Cardiac atrium fibroblast (primary cell): Measurements from ENCODE around the gene PTPDC1. TPM values are rescaled to one million over a fixed set of nuclear protein-coding genes. Genes with fewer than 3 reads are reported as not detected.

Source experiments
- total RNA-seq: library from RNA; depleted of rRNA; stranded (reverse); fragments of >200 nt; gene quantifications from 2 replicates; pipeline ENCODE4 v1.2.3, GENCODE V29; 2015

The PTPDC1 gene, protein sequence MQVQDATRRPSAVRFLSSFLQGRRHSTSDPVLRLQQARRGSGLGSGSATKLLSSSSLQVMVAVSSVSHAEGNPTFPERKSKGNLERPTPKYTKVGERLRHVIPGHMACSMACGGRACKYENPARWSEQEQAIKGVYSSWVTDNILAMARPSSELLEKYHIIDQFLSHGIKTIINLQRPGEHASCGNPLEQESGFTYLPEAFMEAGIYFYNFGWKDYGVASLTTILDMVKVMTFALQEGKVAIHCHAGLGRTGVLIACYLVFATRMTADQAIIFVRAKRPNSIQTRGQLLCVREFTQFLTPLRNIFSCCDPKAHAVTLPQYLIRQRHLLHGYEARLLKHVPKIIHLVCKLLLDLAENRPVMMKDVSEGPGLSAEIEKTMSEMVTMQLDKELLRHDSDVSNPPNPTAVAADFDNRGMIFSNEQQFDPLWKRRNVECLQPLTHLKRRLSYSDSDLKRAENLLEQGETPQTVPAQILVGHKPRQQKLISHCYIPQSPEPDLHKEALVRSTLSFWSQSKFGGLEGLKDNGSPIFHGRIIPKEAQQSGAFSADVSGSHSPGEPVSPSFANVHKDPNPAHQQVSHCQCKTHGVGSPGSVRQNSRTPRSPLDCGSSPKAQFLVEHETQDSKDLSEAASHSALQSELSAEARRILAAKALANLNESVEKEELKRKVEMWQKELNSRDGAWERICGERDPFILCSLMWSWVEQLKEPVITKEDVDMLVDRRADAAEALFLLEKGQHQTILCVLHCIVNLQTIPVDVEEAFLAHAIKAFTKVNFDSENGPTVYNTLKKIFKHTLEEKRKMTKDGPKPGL
- total RNA-seq, result 5.8 and 6.1 TPM in 2 replicates

DNA sequence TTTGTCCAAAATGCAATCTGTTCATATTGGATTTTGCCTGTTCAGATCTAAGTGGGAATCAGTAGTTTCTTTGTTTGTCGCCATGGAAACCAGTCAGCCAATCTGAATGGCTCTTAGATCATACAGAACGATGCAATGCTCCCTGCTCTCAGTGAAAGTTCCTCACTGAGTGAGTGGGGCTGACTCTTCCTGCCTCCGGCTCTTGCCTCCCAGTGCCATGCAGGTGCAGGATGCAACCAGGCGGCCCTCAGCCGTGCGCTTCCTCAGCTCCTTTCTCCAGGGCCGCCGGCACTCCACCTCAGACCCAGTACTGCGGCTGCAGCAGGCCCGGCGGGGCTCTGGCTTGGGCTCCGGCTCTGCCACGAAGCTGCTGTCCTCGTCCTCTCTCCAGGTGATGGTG, at the start of gene PTPDC1:
TSS of gene PTPDC1 (plus strand) at position 151 of the 400 bp plus-strand sequence. CDS start at position 218, 67 bp downstream.

Other genes with a start within 250 kb of the PTPDC1 start
- 1.3 TPM in 1 of 2 replicates, not detected in the other for gene BARX1, start 129.1 kb upstream of the PTPDC1 start, total RNA-seq
- 1.3 and 1.9 TPM in 2 replicates for gene ZNF169, start 174.8 kb downstream of the PTPDC1 start, total RNA-seq
- not detected in 2 replicates for gene NUTM2F, start 244.2 kb downstream of the PTPDC1 start, total RNA-seq